OCI-LY1 (cell line): ENCODE results near the gene DCTN2.

ENCODE experiments used
- CTCF ChIP-seq: fragments of 200-600 bp; sonication (generic), shearing (Covaris generic); IDR thresholded peaks from 2 replicates; pipeline ENCODE4 v1.5.1; 2017; ENCODE audit warnings: mild to moderate bottlenecking, antibody characterized with exemption, low read length, moderate library complexity, mixed read lengths
- EZH2 ChIP-seq: fragments of 200-600 bp; sonication (generic), shearing (Covaris generic); IDR thresholded peaks from 2 replicates; pipeline ENCODE4 v1.8.0; 2017; ENCODE audit warnings: borderline replicate concordance, mixed run types, mild to moderate bottlenecking, antibody characterized with exemption, low read length, moderate library complexity, mixed read lengths

- TF ChIP-seq CTCF, result no peak
- no peak for TF ChIP-seq EZH2
These were observed 29.0 kb upstream of the DCTN2 start for GRCh38 chr12:57575771-57576612.
